Tibial artery (tissue), 4 donors: Measurements from ENCODE around the gene NTRK3.

ENCODE experiments used
- DNase-seq, 2 donors: peaks; one replicate each; pipeline ENCODE4 v3.0.0-alpha.2; 2019
- H3K27ac ChIP-seq, 2 donors: fragments of 200-600 bp; sonication (generic) in 1 of 2; 1 replicate in 1 of 2; 2 replicates in 1 of 2; pipeline ENCODE4 v1.5.1; 2018 to 2019; ENCODE audit warnings: mild to moderate bottlenecking in 1 of 2
- H3K27me3 ChIP-seq, 2 donors: fragments of 200-600 bp; sonication (generic) in 1 of 2; one replicate each; pipeline versions ENCODE4 v1.5.1 to v1.6.0; 2016 to 2019
- H3K36me3 ChIP-seq, 3 donors: fragments of 200-600 bp; sonication (generic) in 2 of 3; one replicate each; pipeline ENCODE4 v1.5.1; 2016 to 2019; ENCODE audit warnings: mild to moderate bottlenecking in 2 of 3
- H3K4me1 ChIP-seq, 4 donors: fragments of 200-600 bp; sonication (generic) in 2 of 4; 1 replicate in 3 of 4; 2 replicates in 1 of 4; pipeline ENCODE4 v1.5.1; 2016 to 2019
- H3K4me3 ChIP-seq, 2 donors: fragments of 200-600 bp; sonication (generic) in 1 of 2; 1 replicate in 1 of 2; 2 replicates in 1 of 2; pipeline ENCODE4 v1.5.1; 2018 to 2019; ENCODE audit warnings: mild to moderate bottlenecking in 2 of 2
- H3K9me3 ChIP-seq, 3 donors: fragments of 200-600 bp; sonication (generic) in 1 of 3; one replicate each; pipeline ENCODE4 v1.5.1; 2016 to 2019
- CTCF ChIP-seq, 2 experiments: fragments of 200-600 bp in 1 of 2; fragments of 450-650 bp in 1 of 2; IDR thresholded peaks; one replicate each; pipeline ENCODE4 v1.5.1; 2017 to 2019; ENCODE audit warnings: antibody characterized with exemption in 2 of 2, mild to moderate bottlenecking in 1 of 2, moderate library complexity in 1 of 2
- intact Hi-C: fragments of 100-400 bp; cut with DNase I; formaldehyde crosslinking; loops from one replicate; pipeline ENCODE4 v1.15.0; 2023; ENCODE audit warnings: low total_unique reads

NTRK3 gene

GRCh38 chr15:88193415-88193814, 63.1 kb downstream of the NTRK3 start:
- peak in 1 of 2 experiments; percentile 10 for TF ChIP-seq CTCF (IDR thresholded peaks at IDR 0.05)

GRCh38 chr15:88191812-88192165, 64.8 kb downstream of the NTRK3 start:
- no peaks in the 10 kb centered on the region for H3K27me3 ChIP-seq
- H3K27ac ChIP-seq, result no peak overlapping the region
- H3K4me1 ChIP-seq, result peaks cover 0 to 61% (median 27%) of the 10 kb centered on the region in 4 donors
- TF ChIP-seq CTCF (IDR thresholded peaks at IDR 0.05), result no peak
- H3K36me3 ChIP-seq, result no peaks in the 10 kb centered on the region
- no peaks in the 10 kb centered on the region for H3K9me3 ChIP-seq
- intact Hi-C loops, result no loop called here
- DNase-seq, result no peak
- H3K4me3 ChIP-seq, result no peak overlapping the region

More at GRCh38 chr15:88193415-88193814, 63.1 kb downstream of the NTRK3 start:
- Histone ChIP-seq H3K36me3 (no peaks in the 10 kb centered on the region), H3K4me1 (peaks cover 0 to 49% (median 12%) of the 10 kb centered on the region in 4 donors), H3K27ac (no peak overlapping the region), H3K4me3 (no peak overlapping the region), H3K27me3 (no peaks in the 10 kb centered on the region), H3K9me3 (no peaks in the 10 kb centered on the region)
- DNase-seq, result no peak
- intact Hi-C loops, result no loop called here

GRCh38 chr15:88190232-88190631, 66.3 kb downstream of the NTRK3 start:
- no peak for TF ChIP-seq CTCF (IDR thresholded peaks at IDR 0.05)
- Histone ChIP-seq H3K27ac (no peak overlapping the region), H3K9me3 (no peaks in the 10 kb centered on the region), H3K36me3 (no peaks in the 10 kb centered on the region), H3K4me3 (no peak overlapping the region), H3K27me3 (no peaks in the 10 kb centered on the region), H3K4me1 (peaks cover 0 to 66% (median 27%) of the 10 kb centered on the region in 4 donors)
- intact Hi-C loops, result no loop called here
- no peak for DNase-seq

- Histone ChIP-seq H3K9me3 (no peaks in the 10 kb centered on the region), H3K27me3 (no peaks in the 10 kb centered on the region), H3K4me1 (peaks cover 0 to 64% (median 27%) of the 10 kb centered on the region in 4 donors), H3K36me3 (peaks cover 2 to 9% (median 9%) of the 10 kb centered on the region in 3 donors), H3K4me3 (no peak overlapping the region), H3K27ac (no peak overlapping the region)
- no peak for DNase-seq
- intact Hi-C loops, result no loop called here
- no peak for TF ChIP-seq CTCF (IDR thresholded peaks at IDR 0.05)
Measured at GRCh38 chr15:88188300-88188699, 68.2 kb downstream of the NTRK3 start.

DNA sequence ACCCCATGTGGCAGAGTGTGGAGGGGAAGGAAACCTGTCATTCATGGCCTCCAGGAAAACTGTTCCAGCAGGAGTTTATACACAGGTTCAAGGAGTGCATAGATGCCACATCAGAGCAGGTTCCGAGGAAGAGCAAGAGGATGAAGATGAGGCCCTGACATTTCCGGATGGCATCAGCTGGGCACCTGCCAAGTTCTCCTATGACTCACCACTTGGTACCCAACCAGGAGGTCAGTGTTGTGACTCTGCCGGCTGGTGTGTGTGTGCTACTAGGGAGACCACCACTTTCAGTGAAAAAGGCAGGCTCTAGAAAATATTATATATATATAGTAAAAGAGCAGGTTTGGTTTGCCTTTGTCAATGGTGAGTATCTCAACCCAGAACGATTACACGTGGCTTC, 69.3 kb downstream of the NTRK3 start:
- intact Hi-C loops, result no loop called here

More for the DNA sequence above, 69.3 kb downstream of the NTRK3 start:
- no peak for TF ChIP-seq CTCF (IDR thresholded peaks at IDR 0.05)
- H3K36me3 ChIP-seq, result peaks cover 11 to 20% (median 19%) of the 10 kb centered on the region in 3 donors
- no peak for DNase-seq
- H3K27me3 ChIP-seq, result no peaks in the 10 kb centered on the region
- H3K27ac ChIP-seq, result no peak overlapping the region
- no peak overlapping the region for H3K4me3 ChIP-seq
- H3K9me3 ChIP-seq, result no peaks in the 10 kb centered on the region
- H3K4me1 ChIP-seq, result peaks cover 0 to 54% (median 26%) of the 10 kb centered on the region in 4 donors
